Type B pancreatic cell (in vitro differentiated cells): ENCODE results near the gene CA5B. TPM values are rescaled to one million over a fixed set of nuclear protein-coding genes. Genes with fewer than 3 reads are reported as not detected.
"Not testable (repeated sequence)": the region's sequence is repeated elsewhere in the genome, so short reads cannot be mapped to it uniquely, and the experiment has no call there.

ENCODE experiments used
- DNase-seq: peaks from one replicate; pipeline ENCODE4 v3.0.0; 2021; ENCODE audit warnings: mixed read lengths; ENCODE audit not compliant: unreplicated experiment; ENCODE audit errors: extremely low spot score
- H3K27ac Mint-ChIP-seq: 2 replicates; pipeline ENCODE4 v1.8.0; 2021; ENCODE audit warnings: mild to moderate bottlenecking, mixed read lengths
- H3K27me3 Mint-ChIP-seq: 2 replicates; pipeline ENCODE4 v1.8.0; 2021; ENCODE audit warnings: mixed read lengths
- H3K36me3 Mint-ChIP-seq: 2 replicates; pipeline ENCODE4 v1.8.0; 2021; ENCODE audit warnings: mixed read lengths
- H3K4me1 Mint-ChIP-seq: one replicate; pipeline ENCODE4 v1.8.0; 2021; ENCODE audit warnings: mixed read lengths; ENCODE audit not compliant: unreplicated experiment
- H3K4me3 Mint-ChIP-seq: 2 replicates; pipeline ENCODE4 v1.8.0; 2021; ENCODE audit warnings: mild to moderate bottlenecking, mixed read lengths
- H3K9me3 Mint-ChIP-seq: 2 replicates; pipeline ENCODE4 v1.8.0; 2021; ENCODE audit warnings: mixed read lengths
- long read RNA-seq: library from polyadenylated mRNA; unstranded; transcript quantifications from one replicate; pipeline ENCODE4 v2.0.0, GENCODE V29; 2020
- total RNA-seq: library from RNA; stranded (reverse); gene quantifications from 2 replicates; pipeline ENCODE4 v1.2.1, GENCODE V29; 2021; ENCODE audit warnings: low replicate concordance
- TF ChIP-seq, protein P1 (sequence below): fragments of 200-600 bp; sonication (generic); conservative IDR thresholded peaks from 2 replicates; pipeline ENCODE4 v1.5.0; 2021; ENCODE audit warnings: antibody characterized with exemption, mild to moderate bottlenecking

CA5B gene, protein sequence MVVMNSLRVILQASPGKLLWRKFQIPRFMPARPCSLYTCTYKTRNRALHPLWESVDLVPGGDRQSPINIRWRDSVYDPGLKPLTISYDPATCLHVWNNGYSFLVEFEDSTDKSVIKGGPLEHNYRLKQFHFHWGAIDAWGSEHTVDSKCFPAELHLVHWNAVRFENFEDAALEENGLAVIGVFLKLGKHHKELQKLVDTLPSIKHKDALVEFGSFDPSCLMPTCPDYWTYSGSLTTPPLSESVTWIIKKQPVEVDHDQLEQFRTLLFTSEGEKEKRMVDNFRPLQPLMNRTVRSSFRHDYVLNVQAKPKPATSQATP
- total RNA-seq: 16.7 and 25.1 TPM in 2 replicates
- long read RNA-seq, full-length matches to known transcripts: 8 of 22 reads
- long read RNA-seq, partial matches to known transcripts: 1 of 22 reads
- long read RNA-seq, other reads (novel, unspliced or antisense): 13 of 22 reads

DNA sequence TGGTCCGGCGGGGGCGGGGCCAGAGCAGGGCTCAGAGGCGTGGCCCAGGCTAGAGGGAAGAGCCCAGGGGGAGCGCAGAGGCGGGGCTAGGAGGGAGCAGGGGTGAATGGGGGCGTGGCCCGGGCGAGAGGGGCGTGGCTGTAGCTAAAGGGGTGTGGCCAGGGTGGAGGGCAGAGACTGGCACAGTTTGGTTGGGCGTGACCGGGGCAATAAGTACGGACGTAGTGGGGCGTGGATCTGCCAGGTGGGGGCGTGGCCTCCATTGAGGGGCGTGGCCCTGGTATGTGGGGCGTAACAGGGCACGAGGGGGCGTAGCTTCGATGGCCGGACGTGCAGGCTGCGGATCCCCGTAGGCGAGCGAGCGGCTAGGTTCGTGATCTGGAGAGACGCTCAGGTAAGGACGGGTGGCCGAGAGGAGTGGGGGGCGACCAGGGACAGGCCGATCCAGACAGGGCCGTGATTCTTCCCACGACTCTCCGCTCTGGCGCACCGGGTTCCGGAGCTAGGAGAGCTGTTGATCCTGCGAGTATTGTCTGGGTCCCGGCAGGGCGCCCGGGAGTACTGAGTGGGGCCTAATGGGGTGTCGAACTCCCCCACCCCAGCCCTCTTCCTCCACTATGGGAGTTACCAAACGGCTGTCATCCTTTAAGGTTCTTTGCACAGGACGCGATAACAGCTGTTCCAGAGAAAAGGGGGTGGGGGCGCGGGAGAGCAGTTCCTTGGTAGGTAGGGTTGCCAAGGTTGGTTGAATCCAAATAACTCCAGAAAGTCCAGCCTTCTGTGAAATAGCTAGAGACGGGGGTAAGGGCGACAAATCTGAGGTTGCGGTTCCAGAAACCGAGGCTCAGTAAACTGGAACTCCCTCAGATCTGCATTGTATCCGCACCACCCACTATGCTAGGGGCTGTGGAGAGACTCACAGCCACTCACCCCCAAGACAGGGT lies at the start of gene CA5B:
Gene CA5B (plus strand): TSS at position 312 of the 944 bp plus-strand sequence. CDS start 11,754 bp downstream, outside the sequence.
- TF ChIP-seq, protein P1, sequence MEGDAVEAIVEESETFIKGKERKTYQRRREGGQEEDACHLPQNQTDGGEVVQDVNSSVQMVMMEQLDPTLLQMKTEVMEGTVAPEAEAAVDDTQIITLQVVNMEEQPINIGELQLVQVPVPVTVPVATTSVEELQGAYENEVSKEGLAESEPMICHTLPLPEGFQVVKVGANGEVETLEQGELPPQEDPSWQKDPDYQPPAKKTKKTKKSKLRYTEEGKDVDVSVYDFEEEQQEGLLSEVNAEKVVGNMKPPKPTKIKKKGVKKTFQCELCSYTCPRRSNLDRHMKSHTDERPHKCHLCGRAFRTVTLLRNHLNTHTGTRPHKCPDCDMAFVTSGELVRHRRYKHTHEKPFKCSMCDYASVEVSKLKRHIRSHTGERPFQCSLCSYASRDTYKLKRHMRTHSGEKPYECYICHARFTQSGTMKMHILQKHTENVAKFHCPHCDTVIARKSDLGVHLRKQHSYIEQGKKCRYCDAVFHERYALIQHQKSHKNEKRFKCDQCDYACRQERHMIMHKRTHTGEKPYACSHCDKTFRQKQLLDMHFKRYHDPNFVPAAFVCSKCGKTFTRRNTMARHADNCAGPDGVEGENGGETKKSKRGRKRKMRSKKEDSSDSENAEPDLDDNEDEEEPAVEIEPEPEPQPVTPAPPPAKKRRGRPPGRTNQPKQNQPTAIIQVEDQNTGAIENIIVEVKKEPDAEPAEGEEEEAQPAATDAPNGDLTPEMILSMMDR: no peak
- Mint-ChIP-seq H3K4me3 (peak within 1 kb of the TSS; percentile 96), H3K27ac (peak within 1 kb of the TSS; percentile 84), H3K4me1 (peaks cover 23% of the 10 kb centered on the region), H3K27me3 (no peaks in the 10 kb centered on the region), H3K9me3 (no peaks in the 10 kb centered on the region), H3K36me3 (peaks cover 4% of the 10 kb centered on the region)
- peak; percentile 99 for DNase-seq

DNA sequence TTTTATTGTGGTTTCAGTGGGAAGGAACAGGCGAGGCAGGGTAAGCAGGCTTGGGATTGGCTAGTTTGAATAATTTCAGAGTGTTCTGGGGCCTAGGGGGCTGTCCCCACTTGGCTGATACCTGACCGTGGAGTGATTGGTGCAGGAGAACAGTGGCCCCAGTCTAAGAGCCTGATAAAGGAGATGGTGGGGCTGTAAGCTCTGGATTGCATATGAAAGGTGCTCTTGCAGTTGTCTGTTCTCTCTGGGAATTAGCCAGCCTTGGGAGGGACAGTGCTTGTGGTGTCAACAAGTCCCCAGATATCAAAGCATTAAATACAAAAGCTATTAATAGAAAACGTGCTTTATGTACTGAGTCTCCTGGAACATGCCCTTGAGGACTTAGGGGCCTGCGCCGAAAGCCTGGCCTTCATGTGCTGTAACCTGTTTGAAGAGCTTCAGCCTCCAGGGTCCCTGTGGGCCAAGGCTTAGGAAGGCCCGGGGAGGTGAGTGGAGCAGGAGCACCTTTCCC lies 43.1 kb upstream of the CA5B start:
- H3K4me3 Mint-ChIP-seq: no peak overlapping the region
- H3K27me3 Mint-ChIP-seq: no peaks in the 10 kb centered on the region
- no peaks in the 10 kb centered on the region for H3K4me1 Mint-ChIP-seq
- no peaks in the 10 kb centered on the region for H3K9me3 Mint-ChIP-seq
- no peak overlapping the region for H3K27ac Mint-ChIP-seq
- DNase-seq: no peak
- TF ChIP-seq, protein P1: no peak
- H3K36me3 Mint-ChIP-seq: peaks cover 7% of the 10 kb centered on the region

DNA sequence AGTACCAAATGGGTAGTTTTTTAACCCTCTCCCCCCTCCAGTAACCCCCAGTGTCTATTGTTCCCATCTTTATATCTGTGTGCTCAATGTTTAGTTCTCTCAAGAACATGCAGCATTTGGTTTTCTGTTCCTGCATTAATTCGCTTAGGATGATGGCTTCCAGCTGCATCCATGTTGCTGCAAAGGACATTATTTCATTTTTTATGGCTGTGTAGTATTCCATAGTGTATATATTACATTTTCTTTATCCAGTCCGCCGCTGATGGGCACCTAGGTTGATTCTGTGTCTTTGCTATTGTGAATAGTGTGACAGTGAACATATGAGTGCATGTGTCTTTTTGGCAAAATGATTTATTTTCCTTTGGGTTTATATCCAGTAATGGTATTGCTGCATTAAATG lies 41.6 kb upstream of the CA5B start:
- no peak for DNase-seq
- Mint-ChIP-seq H3K27ac (no peak overlapping the region), H3K36me3 (peaks cover 4% of the 10 kb centered on the region), H3K9me3 (no peaks in the 10 kb centered on the region), H3K4me1 (no peaks in the 10 kb centered on the region), H3K4me3 (no peak overlapping the region), H3K27me3 (no peaks in the 10 kb centered on the region)
- TF ChIP-seq, protein P1: no peak

DNA sequence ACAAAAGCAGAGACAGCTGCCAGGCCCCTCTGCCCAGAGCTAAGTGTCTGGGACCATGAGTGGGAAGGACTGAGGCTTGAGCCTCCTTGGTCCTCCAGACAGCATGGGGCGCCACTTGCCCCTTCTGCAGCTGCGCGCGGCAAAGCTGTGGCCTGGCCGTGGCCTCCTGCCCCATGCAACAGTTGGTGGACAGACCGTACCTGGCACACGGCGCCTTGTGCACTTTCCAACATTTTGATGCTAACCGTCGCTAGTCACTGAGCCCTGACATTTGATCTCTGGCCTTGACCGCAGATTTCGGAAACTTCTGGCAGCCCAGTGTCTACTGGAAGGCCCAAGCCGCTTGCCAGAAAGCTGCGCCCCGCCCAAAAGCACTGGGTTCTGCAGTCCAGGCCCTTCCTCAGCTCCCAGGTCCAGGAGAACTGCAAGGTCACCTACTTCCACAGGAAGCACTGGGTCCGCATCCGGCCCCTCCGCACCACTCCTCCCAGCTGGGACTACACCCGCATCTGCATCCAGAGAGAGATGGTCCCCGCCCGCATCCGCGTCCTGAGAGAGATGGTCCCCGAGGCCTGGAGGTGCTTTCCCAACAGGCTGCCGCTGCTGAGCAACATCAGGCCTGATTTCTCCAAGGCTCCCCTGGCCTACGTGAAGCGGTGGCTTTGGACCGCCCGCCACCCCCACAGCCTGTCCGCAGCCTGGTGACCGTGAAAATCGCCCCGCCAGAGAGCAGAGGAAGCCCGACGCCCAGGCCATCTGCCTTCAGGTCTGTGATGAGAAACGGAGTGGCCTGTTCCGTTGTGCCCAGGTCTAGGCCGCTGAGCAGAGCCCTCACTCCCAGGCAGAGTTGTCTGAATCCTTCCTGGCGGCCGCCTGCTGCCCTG lies 35.3 kb upstream of the CA5B start:
- no peak overlapping the region for H3K27ac Mint-ChIP-seq
- no peaks in the 10 kb centered on the region for H3K27me3 Mint-ChIP-seq
- TF ChIP-seq, protein P1: no peak
- no peaks in the 10 kb centered on the region for H3K36me3 Mint-ChIP-seq
- H3K4me1 Mint-ChIP-seq: no peaks in the 10 kb centered on the region
- no peaks in the 10 kb centered on the region for H3K9me3 Mint-ChIP-seq
- H3K4me3 Mint-ChIP-seq: no peak overlapping the region
- no peak for DNase-seq

DNA sequence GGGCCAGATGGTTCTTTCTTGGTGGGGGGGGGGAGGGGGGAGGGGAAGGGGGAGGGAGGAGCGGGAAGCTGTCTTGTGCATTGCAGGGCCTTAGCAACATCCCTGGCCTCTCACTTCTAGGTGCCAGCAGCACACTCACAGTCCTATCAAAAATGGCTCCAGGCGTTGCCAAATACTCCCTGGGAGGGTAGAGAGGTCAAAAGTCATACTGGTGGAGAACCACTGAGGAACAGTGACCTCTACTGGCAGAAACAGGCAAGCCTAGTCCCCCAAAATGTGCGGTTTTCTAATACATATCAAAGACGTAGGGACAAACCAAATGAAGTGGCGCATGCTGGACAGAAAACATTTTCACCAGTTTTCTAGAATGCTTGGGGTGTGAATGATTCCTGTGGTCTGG lies 34.3 kb upstream of the CA5B start:
- not testable (repeated sequence) for DNase-seq, H3K4me1 Mint-ChIP-seq, H3K4me3 Mint-ChIP-seq, H3K27ac Mint-ChIP-seq, H3K36me3 Mint-ChIP-seq, H3K9me3 Mint-ChIP-seq, H3K27me3 Mint-ChIP-seq

DNA sequence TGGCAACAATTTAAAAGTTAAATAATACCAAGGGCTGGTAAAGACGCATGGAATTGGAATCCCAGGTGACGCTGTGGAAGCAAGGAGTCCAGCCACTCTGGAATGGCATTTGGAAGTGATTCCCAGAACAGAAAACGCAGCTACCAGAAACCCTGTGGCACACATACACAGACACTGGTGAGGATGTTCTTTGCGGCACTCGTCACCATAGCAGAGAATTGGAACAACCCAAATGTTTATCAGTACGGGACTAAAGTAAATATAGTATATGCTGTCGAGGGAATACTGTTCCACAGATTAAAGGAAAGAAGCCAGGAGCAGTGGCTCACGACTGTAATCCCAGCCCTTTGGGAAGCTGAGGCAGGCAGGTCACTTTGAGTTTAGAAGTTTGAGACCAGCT lies 33.8 kb upstream of the CA5B start:
- H3K4me1 Mint-ChIP-seq, H3K27ac Mint-ChIP-seq, DNase-seq, H3K4me3 Mint-ChIP-seq, H3K9me3 Mint-ChIP-seq, H3K27me3 Mint-ChIP-seq, H3K36me3 Mint-ChIP-seq: not testable (repeated sequence)
